HCT116 (cell line): ENCODE measurements around the gene SUPT5H. TPM values are rescaled to one million over a fixed set of nuclear protein-coding genes. Genes with fewer than 3 reads are reported as not detected.

Experiments
- ATAC-seq: fragments of 200-7000 bp; cut with Tn5 transposase; 2 replicates; pipeline ENCODE4 v1.9.1; 2020; ENCODE audit warnings: mild to moderate bottlenecking, moderate library complexity
- BruUV-seq: library from RNA; stranded (reverse); fragments of 400-500 nt; replicated peaks from 2 replicates; lab custom pipeline; 2021; lab: Mats Ljungman, UMichigan
- CTCF ChIA-PET: fragments of 300-600 bp; sonication (Branson Sonifier 250); formaldehyde crosslinking; loops from one replicate; lab custom pipeline; 2021; ENCODE audit warnings: antibody characterized with exemption; lab: Charles Lee
- POLR2A ChIA-PET: fragments of 300-600, 350-600 bp; sonication (Branson Sonifier 250); formaldehyde crosslinking; loops from one replicate; lab custom pipeline; 2021; ENCODE audit warnings: antibody characterized with exemption; lab: Charles Lee
- RAD21 ChIA-PET, 2 experiments: fragments of 300-600 bp; sonication (Branson Sonifier 250); formaldehyde crosslinking; loops; one replicate each; lab custom pipeline; 2023; ENCODE audit warnings: low total read pairs in 2 of 2; ENCODE audit not compliant: uncharacterized antibody in 2 of 2, unreplicated experiment in 2 of 2, low non-redundant PET in 1 of 2; lab: Charles Lee
- DNase-seq: peaks from one replicate; pipeline ENCODE4 v3.0.0-alpha.2; 2010; ENCODE audit warnings: low read depth, low spot score
- H2AFZ ChIP-seq: fragments of 200-600 bp; shearing (Covaris generic), sonication (generic); 2 replicates; pipeline ENCODE4 v1.6.1; 2017; ENCODE audit warnings: low read depth, mixed run types, mixed read lengths, antibody characterized with exemption, low read length; ENCODE audit not compliant: poor library complexity, severe bottlenecking
- H3K27ac ChIP-seq: 2 replicates; pipeline ENCODE4 v1.5.1; 2012; ENCODE audit warnings: low read depth, low read length
- H3K27me3 ChIP-seq: fragments of 200-600 bp; sonication (generic); 2 replicates; pipeline ENCODE4 v1.6.1; 2016; ENCODE audit warnings: mixed run types, low read length, mixed read lengths; ENCODE audit not compliant: insufficient read depth
- H3K36me3 ChIP-seq, 2 experiments: fragments of 200-500 bp in 1 of 2; fragments of 200-600 bp in 1 of 2; sonication (Bioruptor generic) in 1 of 2; sonication (generic) in 1 of 2; 2 replicates each; pipeline versions ENCODE4 v1.5.1 to v1.6.1; 2014 to 2016; ENCODE audit warnings: low read length in 2 of 2, inconsistent platforms in 1 of 2, mixed read lengths in 1 of 2, mixed run types in 1 of 2; ENCODE audit not compliant: insufficient read depth in 2 of 2, control insufficient read depth in 1 of 2
- H3K4me1 ChIP-seq, 2 experiments: fragments of 200-600 bp in 1 of 2; sonication (generic) in 1 of 2; 2 replicates each; pipeline versions ENCODE4 v1.5.1 to v1.6.1; 2012 to 2017; ENCODE audit warnings: low read length in 2 of 2, inconsistent platforms in 1 of 2, mild to moderate bottlenecking in 1 of 2, mixed read lengths in 1 of 2, mixed run types in 1 of 2, moderate library complexity in 1 of 2; ENCODE audit not compliant: insufficient read depth in 2 of 2, control insufficient read depth in 1 of 2
- H3K4me2 ChIP-seq: fragments of 200-600 bp; sonication (generic); 2 replicates; pipeline ENCODE4 v1.6.1; 2017; ENCODE audit warnings: mixed run types, low read length, mixed read lengths
- H3K4me3 ChIP-seq, 2 experiments: fragments of 200-600 bp in 1 of 2; sonication (generic) in 1 of 2; replicated peaks in 1 of 2; 2 replicates each; pipeline ENCODE4 v1.5.1; 2011 to 2016; ENCODE audit warnings: low read length in 2 of 2, control low read depth in 1 of 2, low read depth in 1 of 2, mild to moderate bottlenecking in 1 of 2, mixed read lengths in 1 of 2, mixed run types in 1 of 2
- H3K79me2 ChIP-seq: fragments of 200-600 bp; sonication (generic); 2 replicates; pipeline ENCODE4 v1.6.1; 2017; ENCODE audit warnings: mild to moderate bottlenecking, mixed run types, low read length, moderate library complexity, mixed read lengths; ENCODE audit not compliant: insufficient read depth
- H3K9ac ChIP-seq: fragments of 200-600 bp; sonication (generic); 2 replicates; pipeline ENCODE4 v1.6.1; 2016; ENCODE audit warnings: low read length, mixed read lengths
- H3K9me2 ChIP-seq: fragments of 200-600 bp; sonication (generic), shearing (Covaris generic); 2 replicates; pipeline ENCODE4 v1.6.1; 2017; ENCODE audit warnings: mixed run types, mild to moderate bottlenecking, moderate library complexity; ENCODE audit not compliant: insufficient read depth
- H3K9me3 ChIP-seq, 2 experiments: fragments of 200-500 bp in 1 of 2; fragments of 200-600 bp in 1 of 2; sonication (Bioruptor generic) in 1 of 2; sonication (generic) in 1 of 2; 2 replicates each; pipeline ENCODE4 v1.6.1; 2014 to 2017; ENCODE audit warnings: low read length in 2 of 2, mixed read lengths in 2 of 2, inconsistent platforms in 1 of 2, low read depth in 1 of 2, mild to moderate bottlenecking in 1 of 2, mixed run types in 1 of 2, moderate library complexity in 1 of 2; ENCODE audit not compliant: control insufficient read depth in 1 of 2, insufficient read depth in 1 of 2
- H4K20me1 ChIP-seq: fragments of 200-600 bp; sonication (generic), shearing (Covaris generic); 2 replicates; pipeline ENCODE4 v1.6.1; 2017; ENCODE audit warnings: mixed run types, mild to moderate bottlenecking, moderate library complexity; ENCODE audit not compliant: insufficient read depth
- ATF3 ChIP-seq: IDR thresholded peaks from 2 replicates; pipeline ENCODE4 v1.6.1; 2012
- CEBPB ChIP-seq: IDR thresholded peaks from 2 replicates; pipeline ENCODE4 v1.6.1; 2012; ENCODE audit warnings: low read depth
- EGR1 ChIP-seq: IDR thresholded peaks from 2 replicates; pipeline ENCODE4 v1.6.1; 2012; ENCODE audit warnings: low read depth
- ELF1 ChIP-seq: IDR thresholded peaks from 2 replicates; pipeline ENCODE4 v1.6.1; 2012; ENCODE audit warnings: low read depth, borderline replicate concordance
- POLR2AphosphoS5 ChIP-seq: IDR thresholded peaks from 2 replicates; pipeline ENCODE4 v1.6.1; 2011; ENCODE audit warnings: mild to moderate bottlenecking, low read depth, low read length, moderate library complexity
- SIN3A ChIP-seq: IDR thresholded peaks from 2 replicates; pipeline ENCODE4 v1.6.1; 2012; ENCODE audit warnings: low read depth
- SP1 ChIP-seq: IDR thresholded peaks from 2 replicates; pipeline ENCODE4 v1.6.1; 2012; ENCODE audit warnings: low read depth
- SRF ChIP-seq: IDR thresholded peaks from 2 replicates; pipeline ENCODE4 v1.6.1; 2012; ENCODE audit warnings: low read depth
- YY1 ChIP-seq: IDR thresholded peaks from 2 replicates; pipeline ENCODE4 v1.6.1; 2011; ENCODE audit warnings: low read length, low read depth, moderate library complexity, mild to moderate bottlenecking; ENCODE audit not compliant: insufficient replicate concordance; ENCODE audit errors: extremely low read depth
- intact Hi-C: fragments of 100-400 bp; cut with micrococcal nuclease; formaldehyde crosslinking; loops from 2 replicates; pipeline ENCODE4 v1.10.0; 2022
- total RNA-seq: library from RNA; stranded (reverse); gene quantifications from one replicate; pipeline ENCODE4 v1.2.1, GENCODE V29; 2021; ENCODE audit not compliant: unreplicated experiment
- TF ChIP-seq, protein P1 (sequence below): IDR thresholded peaks from 2 replicates; pipeline ENCODE4 v1.6.1; 2012; ENCODE audit warnings: low read depth

Gene SUPT5H
- total RNA-seq, 1 experiment from 2014 or later: 120 TPM

- BruUV-seq: TSS peak; percentile 44
- Histone ChIP-seq H3K79me2 (peaks cover 3% of the 10 kb centered on the region; the same call in 1 of the 2 replicates), H3K27ac (peak overlapping the region; percentile 91), H3K9ac (peak overlapping the region; percentile 73), H4K20me1 (no peaks in the 10 kb centered on the region), H2AFZ (no peak overlapping the region), H3K9me2 (no peaks in the 10 kb centered on the region), H3K4me1 (peaks cover 36 to 65% of the 10 kb centered on the region in 2 experiments), H3K9me3 (no peaks in the 10 kb centered on the region)
- ChIA-PET CTCF (interaction anchor here (0.5 to 3.0 kb wide), 14 partner anchors 8 to 277 kb away, joined by 3 to 51 read pairs (median 5); partner anchors contain the start of genes EID2B, PLEKHG2, SAMD4B and ZFP36), POLR2A (interaction anchor here (1.0 to 3.5 kb wide), 5 partner anchors 10 to 43 kb away, joined by 5 to 57 read pairs (median 35); partner anchors contain the start of genes PLEKHG2, RPS16 and ZFP36), RAD21 (interaction anchor here (0.6 to 3.2 kb wide), 5 partner anchors 9 to 13 kb away, joined by 3 to 21 read pairs (median 4); partner anchors contain the start of genes PLEKHG2 (in 2 of the 2) and ZFP36 (in 1 of the 2))
- peak; percentile 38 for TF ChIP-seq POLR2AphosphoS5
- TF ChIP-seq YY1: peak; percentile 16
- no peak for TF ChIP-seq ELF1
- TF ChIP-seq, all 23 proteins: peak for 2
- Histone ChIP-seq H3K4me3 (peak overlapping the region in 1 of 2 experiments; percentile 3; a peak in 3 of 4 replicates), H3K4me2 (peak overlapping the region; percentile 77), H3K36me3 (peaks cover 4 to 5% of the 10 kb centered on the region in 2 experiments; a peak in 2 of 4 replicates), H3K27me3 (no peaks in the 10 kb centered on the region)
- peak; percentile 69 for DNase-seq
- intact Hi-C loops: no loop called here
- ATAC-seq: peak; percentile 39
Measured at GRCh38 chr19:39398297-39398864, 47.0 kb upstream of the SUPT5H start.

GRCh38 chr19:39399668-39400050, 45.7 kb upstream of the SUPT5H start:
- no peak overlapping the region for H3K4me3 ChIP-seq
- no peak overlapping the region for H3K27ac ChIP-seq
- ChIA-PET CTCF (no interaction called here), POLR2A (interaction anchor here (1.9 to 3.8 kb wide), 4 partner anchors 8 to 36 kb away, joined by 4 to 35 read pairs (median 30); partner anchors contain the start of genes MED29, PAF1, PLEKHG2 and RPS16), RAD21 (no interaction called here)
- no TSS peak for BruUV-seq
- peaks cover 41 to 78% of the 10 kb centered on the region in 2 experiments for H3K4me1 ChIP-seq
- H3K27me3 ChIP-seq: no peaks in the 10 kb centered on the region
- H3K36me3 ChIP-seq: no peaks in the 10 kb centered on the region
- ATAC-seq (no peak), DNase-seq (no peak)
- no peak overlapping the region for H3K9ac ChIP-seq
- no peaks in the 10 kb centered on the region; the same call in 1 of the 2 replicates for H3K79me2 ChIP-seq
- peak overlapping the region; percentile 77 for H3K4me2 ChIP-seq
- TF ChIP-seq, protein P1, sequence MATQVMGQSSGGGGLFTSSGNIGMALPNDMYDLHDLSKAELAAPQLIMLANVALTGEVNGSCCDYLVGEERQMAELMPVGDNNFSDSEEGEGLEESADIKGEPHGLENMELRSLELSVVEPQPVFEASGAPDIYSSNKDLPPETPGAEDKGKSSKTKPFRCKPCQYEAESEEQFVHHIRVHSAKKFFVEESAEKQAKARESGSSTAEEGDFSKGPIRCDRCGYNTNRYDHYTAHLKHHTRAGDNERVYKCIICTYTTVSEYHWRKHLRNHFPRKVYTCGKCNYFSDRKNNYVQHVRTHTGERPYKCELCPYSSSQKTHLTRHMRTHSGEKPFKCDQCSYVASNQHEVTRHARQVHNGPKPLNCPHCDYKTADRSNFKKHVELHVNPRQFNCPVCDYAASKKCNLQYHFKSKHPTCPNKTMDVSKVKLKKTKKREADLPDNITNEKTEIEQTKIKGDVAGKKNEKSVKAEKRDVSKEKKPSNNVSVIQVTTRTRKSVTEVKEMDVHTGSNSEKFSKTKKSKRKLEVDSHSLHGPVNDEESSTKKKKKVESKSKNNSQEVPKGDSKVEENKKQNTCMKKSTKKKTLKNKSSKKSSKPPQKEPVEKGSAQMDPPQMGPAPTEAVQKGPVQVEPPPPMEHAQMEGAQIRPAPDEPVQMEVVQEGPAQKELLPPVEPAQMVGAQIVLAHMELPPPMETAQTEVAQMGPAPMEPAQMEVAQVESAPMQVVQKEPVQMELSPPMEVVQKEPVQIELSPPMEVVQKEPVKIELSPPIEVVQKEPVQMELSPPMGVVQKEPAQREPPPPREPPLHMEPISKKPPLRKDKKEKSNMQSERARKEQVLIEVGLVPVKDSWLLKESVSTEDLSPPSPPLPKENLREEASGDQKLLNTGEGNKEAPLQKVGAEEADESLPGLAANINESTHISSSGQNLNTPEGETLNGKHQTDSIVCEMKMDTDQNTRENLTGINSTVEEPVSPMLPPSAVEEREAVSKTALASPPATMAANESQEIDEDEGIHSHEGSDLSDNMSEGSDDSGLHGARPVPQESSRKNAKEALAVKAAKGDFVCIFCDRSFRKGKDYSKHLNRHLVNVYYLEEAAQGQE: no peak
- no peak for TF ChIP-seq SP1
- no peak for TF ChIP-seq ATF3
- no peak for TF ChIP-seq SRF
- no peak for TF ChIP-seq CEBPB
- TF ChIP-seq SIN3A: no peak
- no peak for TF ChIP-seq EGR1
- intact Hi-C loops: no loop called here
- H2AFZ ChIP-seq: no peak overlapping the region
- H4K20me1 ChIP-seq: no peaks in the 10 kb centered on the region
- H3K9me2 ChIP-seq: no peaks in the 10 kb centered on the region
- no peaks in the 10 kb centered on the region for H3K9me3 ChIP-seq
